Neural cell (in vitro differentiated cells): ENCODE measurements around the gene DBX2. TPM values are rescaled to one million over a fixed set of nuclear protein-coding genes. Genes with fewer than 3 reads are reported as not detected.
"Not testable (repeated sequence)": the region's sequence is repeated elsewhere in the genome, so short reads cannot be mapped to it uniquely, and the experiment has no call there.

ENCODE experiments used
- H2AFZ ChIP-seq: fragments of 200-600, 300-800 bp; sonication (generic), shearing (Covaris generic); 2 replicates; pipeline ENCODE4 v1.6.0; 2014; ENCODE audit warnings: low read depth, mild to moderate bottlenecking, antibody characterized with exemption, low read length, moderate library complexity
- H3F3A ChIP-seq: fragments of 200-600 bp; shearing (Covaris generic); 2 replicates; pipeline ENCODE4 v1.6.1; 2016; ENCODE audit warnings: mild to moderate bottlenecking, moderate library complexity, mixed read lengths, antibody characterized with exemption, low read length; ENCODE audit not compliant: insufficient read depth, poor library complexity, severe bottlenecking
- H3K27ac ChIP-seq: fragments of 200-600, 300-800 bp; sonication (generic), shearing (Covaris generic); 2 replicates; pipeline ENCODE4 v1.5.1; 2014; ENCODE audit warnings: mild to moderate bottlenecking, low read length, moderate library complexity
- H3K27me3 ChIP-seq: fragments of 300-800, 200-600 bp; sonication (generic), shearing (Covaris generic); 2 replicates; pipeline ENCODE4 v1.6.0; 2014; ENCODE audit warnings: mild to moderate bottlenecking, low read depth, low read length, moderate library complexity; ENCODE audit not compliant: insufficient read depth
- H3K36me3 ChIP-seq: fragments of 300-800, 200-600 bp; sonication (generic), shearing (Covaris generic); 2 replicates; pipeline ENCODE4 v1.5.1; 2014; ENCODE audit warnings: mild to moderate bottlenecking, antibody characterized with exemption, low read length, moderate library complexity; ENCODE audit not compliant: insufficient read depth
- H3K4me2 ChIP-seq: fragments of 300-800, 200-600 bp; sonication (generic), shearing (Covaris generic); 2 replicates; pipeline ENCODE4 v1.6.0; 2014; ENCODE audit warnings: mild to moderate bottlenecking, low read length
- H3K4me3 ChIP-seq: fragments of 300-800, 200-600 bp; sonication (generic), shearing (Covaris generic); 2 replicates; pipeline ENCODE4 v1.5.1; 2014; ENCODE audit warnings: mild to moderate bottlenecking, low read length, moderate library complexity
- H3K79me2 ChIP-seq: fragments of 200-600 bp; shearing (Covaris generic); replicated peaks from 2 replicates; pipeline ENCODE4 v1.6.0; 2014; ENCODE audit warnings: mild to moderate bottlenecking, low read length, moderate library complexity; ENCODE audit not compliant: insufficient read depth
- H3K9ac ChIP-seq: fragments of 300-800, 200-600 bp; sonication (generic), shearing (Covaris generic); 2 replicates; pipeline ENCODE4 v1.6.1; 2016; ENCODE audit warnings: mild to moderate bottlenecking, low read length, mixed read lengths
- H3K9me2 ChIP-seq: fragments of 200-600 bp; shearing (Covaris generic); 2 replicates; pipeline ENCODE4 v1.6.1; 2016; ENCODE audit warnings: mild to moderate bottlenecking, low read length, mixed read lengths; ENCODE audit not compliant: insufficient read depth
- H3K9me3 ChIP-seq: fragments of 200-600, 300-800 bp; sonication (generic), shearing (Covaris generic); 2 replicates; pipeline ENCODE4 v1.6.1; 2016; ENCODE audit warnings: mild to moderate bottlenecking, mixed run types, low read length, moderate library complexity, mixed read lengths
- H4K20me1 ChIP-seq: fragments of 200-600 bp; shearing (Covaris generic); 2 replicates; pipeline ENCODE4 v1.6.1; 2016; ENCODE audit warnings: mild to moderate bottlenecking, mixed run types; ENCODE audit not compliant: insufficient read depth
- CTCF ChIP-seq: fragments of 450-650 bp; IDR thresholded peaks from 2 replicates; pipeline ENCODE4 v1.5.1; 2014; ENCODE audit warnings: antibody characterized with exemption, mild to moderate bottlenecking, moderate library complexity; ENCODE audit not compliant: poor library complexity, severe bottlenecking
- EP300 ChIP-seq: fragments of 450-650 bp; conservative IDR thresholded peaks from 2 replicates; pipeline ENCODE4 v1.6.1; 2014; ENCODE audit warnings: antibody characterized with exemption, mild to moderate bottlenecking, moderate library complexity; ENCODE audit not compliant: poor library complexity, severe bottlenecking
- EZH2 ChIP-seq: fragments of 200-600, 300-800 bp; shearing (Covaris generic), sonication (generic); IDR thresholded peaks from 2 replicates; pipeline ENCODE4 v1.6.1; 2014; ENCODE audit warnings: antibody characterized with exemption, low read length, borderline replicate concordance, mild to moderate bottlenecking; ENCODE audit not compliant: insufficient read depth, poor library complexity, severe bottlenecking
- MXI1 ChIP-seq: fragments of 450-650 bp; conservative IDR thresholded peaks from 2 replicates; pipeline ENCODE4 v1.6.1; 2014; ENCODE audit warnings: antibody characterized with exemption, mild to moderate bottlenecking; ENCODE audit not compliant: poor library complexity, severe bottlenecking
- POLR2AphosphoS5 ChIP-seq: IDR thresholded peaks from 2 replicates; pipeline ENCODE4 v1.6.1; 2012
- RAD21 ChIP-seq: fragments of 450-650 bp; conservative IDR thresholded peaks from 2 replicates; pipeline ENCODE4 v1.6.1; 2014; ENCODE audit warnings: antibody characterized with exemption, mild to moderate bottlenecking, moderate library complexity
- REST ChIP-seq: IDR thresholded peaks from 2 replicates; pipeline ENCODE4 v1.6.1; 2012; ENCODE audit warnings: borderline replicate concordance
- SMC3 ChIP-seq: fragments of 450-650 bp; conservative IDR thresholded peaks from 2 replicates; pipeline ENCODE4 v1.6.1; 2014; ENCODE audit warnings: antibody characterized with exemption, mild to moderate bottlenecking, moderate library complexity; ENCODE audit not compliant: poor library complexity
- TAF1 ChIP-seq: IDR thresholded peaks from 2 replicates; pipeline ENCODE4 v1.6.1; 2012; ENCODE audit warnings: low read depth
- polyA plus RNA-seq: library from polyadenylated mRNA; depleted of rRNA; stranded (reverse); fragments of >200 nt; gene quantifications from 2 replicates; pipeline ENCODE4 v1.2.3, GENCODE V29; 2014

DBX2 gene
- polyA plus RNA-seq, 1 donor from 2014 or later = 0.07 TPM

DNA sequence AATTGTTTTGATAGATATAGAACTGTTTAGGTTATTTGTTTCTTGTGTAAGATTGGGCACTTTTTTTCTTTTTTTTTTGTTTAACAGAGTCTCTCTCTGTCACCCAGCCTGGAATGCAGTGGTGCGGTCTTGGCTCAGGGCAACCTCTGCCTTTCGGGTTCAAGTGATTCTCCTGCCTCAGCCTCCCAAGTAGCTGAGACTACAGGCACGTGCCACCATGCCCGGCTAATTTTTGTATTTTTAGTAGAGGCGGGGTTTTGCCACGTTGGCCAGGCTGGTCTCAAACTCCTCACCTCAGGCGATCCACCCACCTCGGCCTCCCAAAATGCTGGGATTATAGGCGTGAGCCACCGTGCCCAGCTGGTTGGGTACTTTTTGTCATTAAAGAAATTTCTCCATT is 66.0 kb downstream of the DBX2 start:
- H3K9ac ChIP-seq, H4K20me1 ChIP-seq, H3F3A ChIP-seq, H2AFZ ChIP-seq, H3K4me2 ChIP-seq, H3K9me2 ChIP-seq, H3K27ac ChIP-seq, H3K27me3 ChIP-seq, H3K79me2 ChIP-seq, H3K9me3 ChIP-seq, H3K4me3 ChIP-seq, H3K36me3 ChIP-seq: not testable (repeated sequence)

- no peak for TF ChIP-seq TAF1
- TF ChIP-seq EZH2 = no peak
- TF ChIP-seq EP300 = no peak
- no peak for TF ChIP-seq POLR2AphosphoS5
- no peak for TF ChIP-seq REST
- TF ChIP-seq SMC3 = no peak
- no peak for TF ChIP-seq RAD21
- TF ChIP-seq CTCF = no peak
- no peak for TF ChIP-seq MXI1
These were observed 71.0 kb downstream of the DBX2 start for GRCh38 chr12:44979918-44980317.

GRCh38 chr12:44976246-44976645 is 74.7 kb downstream of the DBX2 start:
- Histone ChIP-seq H3K4me2 (no peak overlapping the region), H2AFZ (no peak overlapping the region), H3K27ac (no peak overlapping the region), H3K4me3 (no peak overlapping the region), H3K9ac (no peak overlapping the region), H4K20me1 (no peaks in the 10 kb centered on the region), H3K79me2 (no peaks in the 10 kb centered on the region), H3F3A (no peaks in the 10 kb centered on the region), H3K9me3 (no peaks in the 10 kb centered on the region), H3K27me3 (no peaks in the 10 kb centered on the region), H3K9me2 (no peaks in the 10 kb centered on the region), H3K36me3 (no peaks in the 10 kb centered on the region)
- TF ChIP-seq MXI1 (no peak), EZH2 (no peak), SMC3 (no peak), TAF1 (no peak), EP300 (no peak), REST (no peak), RAD21 (no peak), CTCF (no peak), POLR2AphosphoS5 (no peak)

More at GRCh38 chr12:44979918-44980317, 71.0 kb downstream of the DBX2 start:
- no peaks in the 10 kb centered on the region for H3K27me3 ChIP-seq
- H3K79me2 ChIP-seq = no peaks in the 10 kb centered on the region
- H2AFZ ChIP-seq = no peak overlapping the region
- no peak overlapping the region for H3K27ac ChIP-seq
- H3K9me3 ChIP-seq = no peaks in the 10 kb centered on the region
- no peaks in the 10 kb centered on the region for H4K20me1 ChIP-seq
- H3K4me3 ChIP-seq = no peak overlapping the region
- H3F3A ChIP-seq = no peaks in the 10 kb centered on the region
- no peak overlapping the region for H3K4me2 ChIP-seq
- H3K9me2 ChIP-seq = no peaks in the 10 kb centered on the region
- no peaks in the 10 kb centered on the region for H3K36me3 ChIP-seq
- H3K9ac ChIP-seq = no peak overlapping the region
